NK-92 treated with Interleukin-12 subunit alpha and Interleukin-12 subunit beta, amount 100 ng/mL, for 24 hours (cell line): ENCODE data around the gene DSG1.
"Not testable (repeated sequence)": the region's sequence is repeated elsewhere in the genome, so short reads cannot be mapped to it uniquely, and the experiment has no call there.

ENCODE experiments used
- DNase-seq: peaks from one replicate; lab custom pipeline; 2025; lab: John Stamatoyannopoulos, UW

The DSG1 gene

GRCh38 chr18:31317860-31318259 is at the start of gene DSG1:
Gene DSG1, plus strand, starts transcription at chr18:31318160. Its CDS starts 141 bp downstream, at chr18:31318301.
- DNase-seq = no peak

DNA sequence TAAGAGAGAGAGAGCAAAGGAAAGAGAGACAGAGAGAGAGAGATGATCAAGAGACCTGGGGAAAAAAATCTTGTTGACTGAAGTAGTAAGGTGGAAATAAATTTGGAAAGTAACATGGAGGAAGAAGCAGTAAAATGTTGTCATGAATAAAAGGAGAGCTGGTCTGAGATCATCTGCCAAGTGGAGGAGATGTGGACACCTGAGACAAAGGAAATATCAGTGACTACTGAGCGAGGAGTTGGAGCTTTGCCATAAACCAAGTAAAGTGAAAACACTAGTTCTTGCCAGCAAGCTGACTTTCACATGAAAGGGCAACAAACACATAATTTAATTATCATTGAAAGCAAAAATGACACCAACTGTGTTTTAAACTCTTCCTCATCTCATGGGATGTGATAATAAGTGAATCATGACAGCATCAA is 49.0 kb upstream of the DSG1 start:
- no peak for DNase-seq

GRCh38 chr18:31269566-31269965 is 48.4 kb upstream of the DSG1 start:
- DNase-seq = no peak

- no peak for DNase-seq
These were observed 47.4 kb upstream of the DSG1 start for GRCh38 chr18:31270578-31270977.

- no peak for DNase-seq
These were observed 44.0 kb upstream of the DSG1 start for GRCh38 chr18:31273812-31274527.

- no peak for DNase-seq
These were observed 43.0 kb upstream of the DSG1 start for GRCh38 chr18:31274931-31275330.

DNA sequence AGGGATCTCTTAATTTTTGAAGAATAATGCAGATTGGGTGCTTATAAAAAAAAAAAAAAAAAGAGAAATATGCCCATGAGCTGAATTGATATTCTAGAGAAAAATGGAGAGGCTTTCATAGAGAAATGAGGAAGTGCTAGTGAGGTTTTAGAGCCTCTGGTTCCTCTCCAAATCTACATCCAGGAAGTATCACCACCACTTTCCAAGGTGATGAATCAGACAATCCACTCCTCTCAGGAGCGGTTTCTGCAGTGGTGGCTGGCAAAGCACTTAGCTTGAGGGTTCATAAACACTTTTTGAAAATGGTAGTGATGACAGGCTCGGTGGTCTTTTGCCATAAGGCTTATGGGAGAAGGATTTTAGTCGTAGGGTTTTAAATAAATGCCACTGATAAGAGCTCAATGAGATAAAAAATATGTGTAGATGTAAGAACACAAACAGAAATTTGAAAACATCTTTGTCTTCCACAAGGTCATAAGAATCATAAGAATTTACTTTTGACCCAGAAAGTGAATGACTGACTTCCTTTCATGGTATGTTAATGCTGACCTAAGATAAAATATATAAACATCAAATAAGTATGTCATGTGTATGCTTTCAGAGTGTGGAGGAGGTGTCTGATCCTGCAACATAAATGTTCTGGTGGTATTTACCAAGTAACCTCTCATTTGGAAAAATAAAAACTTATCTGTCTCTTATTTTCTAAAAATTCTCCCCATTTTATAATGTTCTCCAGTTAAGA is 42.1 kb upstream of the DSG1 start:
- no peak for DNase-seq

DNA sequence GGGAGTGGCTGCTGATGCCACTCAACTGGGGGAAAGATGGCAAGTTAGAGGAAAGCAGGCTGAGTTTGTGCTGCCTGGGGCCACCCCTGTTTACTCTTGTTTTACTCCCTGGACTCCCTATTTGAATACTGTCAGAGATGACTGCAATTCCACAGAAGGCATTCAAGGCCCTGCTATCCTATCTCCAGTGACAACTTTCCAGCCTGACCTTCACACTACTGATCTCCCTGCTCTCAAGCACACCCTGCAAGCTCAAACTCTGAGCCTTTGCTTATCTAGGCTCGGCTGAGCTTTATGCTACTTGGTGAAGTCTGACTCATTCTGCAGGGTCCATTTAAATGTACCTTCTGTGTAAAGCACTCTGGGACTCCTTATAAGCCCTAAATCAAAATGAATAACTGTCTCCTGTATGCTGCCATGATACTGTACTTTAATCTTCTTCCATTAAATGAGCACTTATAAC is 39.3 kb upstream of the DSG1 start:
- DNase-seq = no peak

- no peak for DNase-seq
These were observed 37.5 kb upstream of the DSG1 start for GRCh38 chr18:31280502-31280901.

DNA sequence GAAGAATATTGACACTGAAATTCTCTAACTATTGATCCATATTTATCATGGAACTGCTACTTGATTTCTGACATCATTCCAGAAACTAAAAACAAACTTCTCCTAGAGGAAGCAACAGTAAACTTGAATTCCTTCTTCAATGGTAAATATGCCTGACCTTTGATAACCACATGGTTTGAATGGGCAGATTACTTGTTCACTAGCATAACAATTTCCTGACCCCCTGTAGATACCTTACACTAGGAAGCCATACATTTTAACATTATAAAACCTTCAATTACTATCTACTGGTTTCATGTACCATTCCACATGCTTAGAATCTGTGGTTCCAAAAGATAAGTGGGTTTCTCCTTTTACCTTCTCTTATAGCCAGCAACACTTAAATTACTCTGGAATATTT is 36.5 kb upstream of the DSG1 start:
- no peak for DNase-seq

GRCh38 chr18:31289446-31289845 is 28.5 kb upstream of the DSG1 start:
- DNase-seq = not testable (repeated sequence)

- no peak for DNase-seq
These were observed 26.3 kb upstream of the DSG1 start for GRCh38 chr18:31291688-31292087.

- DNase-seq = no peak
These were observed 23.7 kb upstream of the DSG1 start for GRCh38 chr18:31294199-31294747.

- no peak for DNase-seq
These were observed 20.7 kb upstream of the DSG1 start for GRCh38 chr18:31297248-31297647.

DNA sequence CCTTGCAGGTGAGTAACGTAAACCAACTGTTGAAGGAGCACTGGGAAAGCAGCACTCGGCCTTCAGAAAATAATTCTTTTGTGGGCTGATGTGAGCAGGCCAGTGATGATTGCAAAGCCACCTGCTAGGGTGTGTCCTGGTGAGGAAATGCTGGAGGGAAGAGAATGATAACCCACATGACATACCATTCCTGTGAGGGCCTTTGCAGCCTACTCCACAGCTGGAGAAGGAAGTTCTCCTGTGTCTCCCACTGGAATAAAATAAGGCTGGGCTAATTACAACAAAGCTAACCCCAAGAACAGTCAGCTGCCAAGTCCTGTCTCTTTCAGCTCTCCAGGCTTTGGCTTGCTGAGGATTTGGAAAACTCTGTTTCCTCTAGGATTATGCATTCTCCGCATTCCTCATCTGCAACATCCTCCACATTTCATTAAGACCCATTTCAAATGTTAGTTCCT is 16.7 kb upstream of the DSG1 start:
- DNase-seq = no peak

DNA sequence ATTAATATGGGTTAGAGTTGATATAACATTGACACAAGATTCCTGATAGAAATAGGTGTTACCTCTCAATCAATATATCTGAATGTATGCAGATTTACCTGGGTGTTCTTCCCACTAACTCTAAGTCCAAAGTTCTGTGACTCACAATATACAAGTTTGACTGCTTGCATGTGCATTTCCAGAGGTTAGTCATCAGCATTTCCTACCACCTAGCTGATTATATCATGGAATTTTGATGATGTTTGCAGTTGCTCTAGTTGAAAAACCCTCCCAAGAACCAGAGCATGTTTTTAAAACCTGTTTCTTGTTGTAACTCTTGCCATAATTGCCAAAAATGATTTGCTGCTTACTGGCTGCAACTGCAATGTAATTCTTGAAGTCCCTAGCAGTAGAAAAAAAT is 15.0 kb upstream of the DSG1 start:
- no peak for DNase-seq

DNA sequence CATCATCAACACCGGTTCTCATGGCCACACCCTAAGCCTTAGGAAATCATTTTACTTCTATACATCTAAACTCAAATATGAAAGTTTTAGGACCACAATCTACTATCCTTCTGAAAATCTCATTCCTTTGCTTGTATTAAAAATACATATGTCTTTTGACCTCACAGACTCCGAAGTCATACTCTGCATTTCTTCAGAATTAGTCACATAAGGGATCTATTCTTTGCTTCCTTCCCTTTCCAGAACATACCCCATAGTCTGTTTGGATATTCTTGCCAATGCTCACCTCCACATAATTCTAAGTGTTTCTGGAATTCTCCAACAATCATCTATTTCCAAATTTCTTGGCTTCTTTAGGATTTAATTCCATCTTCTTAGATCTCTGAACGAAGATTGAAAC is 14.2 kb upstream of the DSG1 start:
- no peak for DNase-seq

DNA sequence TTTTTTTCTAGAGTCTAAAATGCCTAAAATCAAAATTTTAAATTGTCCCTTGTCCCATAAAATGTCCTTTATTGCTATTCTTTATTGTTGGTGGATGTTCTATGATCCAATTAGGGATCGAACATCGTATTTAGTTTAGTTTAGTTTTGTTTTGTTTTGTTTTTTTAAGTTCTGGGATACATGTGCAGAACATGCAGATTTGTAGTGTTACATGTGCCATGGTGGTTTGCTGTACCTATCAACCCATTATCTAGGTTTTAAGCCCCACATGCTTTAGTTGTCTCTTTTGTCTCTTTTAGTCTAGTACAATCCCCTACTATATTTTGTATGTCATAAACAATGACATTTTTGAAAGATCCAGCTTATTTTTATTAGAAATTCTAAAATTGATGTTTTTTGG is 8.8 kb upstream of the DSG1 start:
- DNase-seq = no peak

DNA sequence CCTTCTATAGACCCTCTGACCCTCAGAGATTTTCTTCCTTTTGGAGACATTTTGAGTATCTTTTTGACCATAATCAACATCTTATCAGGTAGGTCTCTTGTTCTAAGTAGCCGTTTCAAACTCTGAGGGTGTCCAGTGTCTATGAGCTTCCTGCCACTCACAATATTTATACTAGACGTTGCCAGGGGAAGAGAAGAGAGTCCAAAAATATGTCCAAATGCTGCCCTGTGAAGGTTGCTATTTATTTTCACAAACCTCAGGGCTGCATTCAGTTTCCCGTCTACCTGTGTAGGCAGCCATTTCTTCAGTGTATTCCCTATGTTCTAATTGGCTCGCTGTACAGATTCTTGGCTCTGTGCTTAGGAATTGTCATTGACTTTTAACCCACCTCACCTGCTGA is 986 bp upstream of the DSG1 start:
- no peak for DNase-seq

DNA sequence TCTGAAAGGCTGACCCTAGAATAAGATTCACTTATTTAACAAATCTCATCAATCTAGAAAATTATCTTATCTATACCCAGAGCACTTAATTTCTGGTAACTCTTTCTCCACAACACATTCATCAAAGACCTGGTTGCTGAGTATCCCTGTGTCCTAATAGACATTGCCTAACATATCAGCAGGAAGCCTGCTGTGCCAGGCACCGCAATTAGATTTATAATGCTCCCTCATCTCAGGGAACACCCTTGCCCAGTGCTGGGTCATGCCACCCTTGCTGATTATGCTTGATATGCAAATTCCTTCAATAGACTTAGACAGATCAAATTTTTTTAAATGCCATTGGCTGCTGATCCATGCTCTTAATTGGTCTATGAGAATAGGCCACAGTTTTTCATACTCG is 3.8 kb downstream of the DSG1 start:
- DNase-seq = no peak

- DNase-seq = no peak
These were observed 7.1 kb downstream of the DSG1 start for GRCh38 chr18:31325051-31325450.

- DNase-seq = no peak
These were observed 12.0 kb downstream of the DSG1 start for GRCh38 chr18:31329787-31330438.

- no peak for DNase-seq
These were observed 25.5 kb downstream of the DSG1 start for GRCh38 chr18:31343454-31343853.
